ENCODE data around the gene GBX1. TPM values are rescaled to one million over a fixed set of nuclear protein-coding genes. Genes with fewer than 3 reads are reported as not detected.

GBX1 gene
- total RNA-seq, 1 donor from 2014 or later = not detected

- peak in 1 of 2 donors; percentile 50 for DNase-seq (ENCODE audit: low read depth in 2 of 2)
Observed at GRCh38 chr7:151114151-151115090, 53.1 kb downstream of the GBX1 start.

- DNase-seq (ENCODE audit: low read depth in 2 of 2) = peak; percentile 35 to 74
Observed at GRCh38 chr7:151113344-151114150, 53.9 kb downstream of the GBX1 start.

- DNase-seq (ENCODE audit: low read depth in 2 of 2) = peak; percentile 78 to 84
Observed at GRCh38 chr7:151110941-151111645, 56.4 kb downstream of the GBX1 start.

GRCh38 chr7:151110236-151110940 is 57.1 kb downstream of the GBX1 start:
- DNase-seq (ENCODE audit: low read depth in 2 of 2) = no peak

- DNase-seq (ENCODE audit: low read depth in 2 of 2) = no peak
Observed at GRCh38 chr7:151109094-151110048, 58.1 kb downstream of the GBX1 start.

- DNase-seq (ENCODE audit: low read depth in 2 of 2) = no peak
Observed at GRCh38 chr7:151107882-151108281, 59.6 kb downstream of the GBX1 start.

- peak in 1 of 2 donors; percentile 86 for DNase-seq (ENCODE audit: low read depth in 2 of 2)
Observed at GRCh38 chr7:151104411-151105235, 62.9 kb downstream of the GBX1 start.

GRCh38 chr7:151103973-151104372 is 63.5 kb downstream of the GBX1 start:
- no peak for DNase-seq (ENCODE audit: low read depth in 2 of 2)

GRCh38 chr7:151102991-151103390 is 64.5 kb downstream of the GBX1 start:
- no peak for DNase-seq (ENCODE audit: low read depth in 2 of 2)

GRCh38 chr7:151101621-151102396 is 65.7 kb downstream of the GBX1 start:
- DNase-seq (ENCODE audit: low read depth in 2 of 2) = no peak

- no peak for DNase-seq (ENCODE audit: low read depth in 2 of 2)
Observed at GRCh38 chr7:151100921-151101320, 66.6 kb downstream of the GBX1 start.

GRCh38 chr7:151099486-151100211 is 67.8 kb downstream of the GBX1 start:
- DNase-seq (ENCODE audit: low read depth in 2 of 2) = peak in 1 of 2 donors; percentile 65

Other genes with a start within 250 kb of the GBX1 start
- under 0.01 TPM in 1 of 2 replicates, not detected in the other for gene KCNH2, start 189.4 kb downstream of the GBX1 start, total RNA-seq
- gene NOS3, start 176.7 kb downstream of the GBX1 start, total RNA-seq = 25.0 and 30.5 TPM in 2 replicates
- gene ATG9B, start 143.2 kb downstream of the GBX1 start, total RNA-seq = under 0.01 TPM in 1 of 2 replicates, not detected in the other
- gene ABCB8, start 139.2 kb downstream of the GBX1 start, total RNA-seq = 10.2 and 10.3 TPM in 2 replicates
- under 0.01 and 0.40 TPM in 2 replicates for gene ASIC3, start 119.2 kb downstream of the GBX1 start, total RNA-seq
- gene CDK5, start 109.8 kb downstream of the GBX1 start, total RNA-seq = 15.9 and 17.4 TPM in 2 replicates
- gene SLC4A2, start 108.1 kb downstream of the GBX1 start, total RNA-seq = 39.4 and 72.8 TPM in 2 replicates
- gene FASTK, start 86.9 kb downstream of the GBX1 start, total RNA-seq = 36.0 and 38.9 TPM in 2 replicates
- 13.1 and 16.9 TPM in 2 replicates for gene TMUB1, start 84.2 kb downstream of the GBX1 start, total RNA-seq
- 35.1 and 62.5 TPM in 2 replicates for gene AGAP3, start 81.2 kb downstream of the GBX1 start, total RNA-seq
- not detected in 2 replicates for gene ASB10, start 19.6 kb upstream of the GBX1 start, total RNA-seq
- gene H2BK1, start 42.8 kb upstream of the GBX1 start, total RNA-seq = not detected in 2 replicates
- gene ABCF2, start 59.5 kb upstream of the GBX1 start, total RNA-seq = 37.0 and 39.5 TPM in 2 replicates
- 31.2 and 31.7 TPM in 2 replicates for gene CHPF2, start 64.8 kb upstream of the GBX1 start, total RNA-seq
- 0.79 and 2.0 TPM in 2 replicates for gene SMARCD3, start 81.0 kb upstream of the GBX1 start, total RNA-seq
- 27.0 and 31.2 TPM in 2 replicates for gene NUB1, start 174.1 kb upstream of the GBX1 start, total RNA-seq
- not detected in 2 replicates for gene WDR86, start 242.3 kb upstream of the GBX1 start, total RNA-seq

Measured in lung microvascular endothelial cell (primary cell).